Tibial nerve (tissue), 4 donors: Measurements from ENCODE around the gene ETV1. TPM values are rescaled to one million over a fixed set of nuclear protein-coding genes. Genes with fewer than 3 reads are reported as not detected.

Experiments
- DNase-seq, 2 donors: peaks; one replicate each; pipeline ENCODE4 v3.0.0-alpha.2; 2019; ENCODE audit warnings: low spot score in 2 of 2
- H3K27ac ChIP-seq, 4 donors: fragments of 200-600 bp; sonication (generic) in 3 of 4; one replicate each; pipeline ENCODE4 v1.5.1; 2017 to 2019; ENCODE audit warnings: mild to moderate bottlenecking in 1 of 4
- H3K27me3 ChIP-seq, 2 donors: fragments of 200-600 bp; sonication (generic) in 1 of 2; one replicate each; pipeline versions ENCODE4 v1.5.1 to v1.6.0; 2017 to 2019
- H3K36me3 ChIP-seq, 3 donors: fragments of 200-600 bp; sonication (generic); one replicate each; pipeline ENCODE4 v1.5.1; 2018 to 2019
- H3K4me1 ChIP-seq, 4 donors: fragments of 200-600 bp; sonication (generic) in 3 of 4; one replicate each; pipeline ENCODE4 v1.5.1; 2017 to 2019
- H3K4me3 ChIP-seq, 4 donors: fragments of 200-600 bp; sonication (generic) in 3 of 4; one replicate each; pipeline ENCODE4 v1.5.1; 2017 to 2019; ENCODE audit warnings: mild to moderate bottlenecking in 1 of 4, moderate library complexity in 1 of 4
- H3K9me3 ChIP-seq, 4 donors: fragments of 200-600 bp; sonication (generic) in 3 of 4; one replicate each; pipeline ENCODE4 v1.5.1; 2017 to 2019
- EP300 ChIP-seq, 2 donors: sonication (generic); formaldehyde crosslinking; IDR thresholded peaks; one replicate each; pipeline ENCODE4 v1.6.1; 2017; ENCODE audit warnings: antibody characterized with exemption in 2 of 2, mild to moderate bottlenecking in 1 of 2
- POLR2A ChIP-seq, 2 donors: fragments of 450-650 bp; IDR thresholded peaks; one replicate each; pipeline ENCODE4 v1.6.1; 2017; ENCODE audit warnings: antibody characterized with exemption in 2 of 2, mild to moderate bottlenecking in 2 of 2, moderate library complexity in 2 of 2
- WGBS, 2 donors: methylation state at CpG; one replicate each; pipeline ENCODE4 v1.1.5; 2018; 5-methylcytosine and 5-hydroxymethylcytosine counted together
- total RNA-seq, 4 donors: library from RNA; depleted of rRNA; stranded (reverse); fragments of >200 nt; gene quantifications; one replicate each; pipeline ENCODE4 v1.1.0, GENCODE V29; 2016
- TF ChIP-seq, protein P1 (sequence below), 5 experiments: fragments of 200-600 bp in 3 of 5; fragments of 450-650 bp in 2 of 5; sonication (generic) in 3 of 5; IDR thresholded peaks; one replicate each; pipeline ENCODE4 v1.5.1; 2016 to 2019; ENCODE audit warnings: antibody characterized with exemption in 5 of 5, mild to moderate bottlenecking in 3 of 5, moderate library complexity in 2 of 5

ETV1 gene
- total RNA-seq: 10 to 100 TPM in 3 of 4 donors, 1 to 10 TPM in 1; 8.4 to 13.3 (median 10.5) TPM

GRCh38 chr7:13989126-13989948 is at the start of gene ETV1:
ETV1 (minus strand) TSS chr7:13989666; CDS start chr7:13989052, 614 bp downstream.
- peak; percentile 51 to 53 for DNase-seq
- peak within 1 kb of the TSS; percentile 52 to 73 (median 63) for H3K4me3 ChIP-seq
- 0% methylated on average over 38 of the region's 38 CpGs for WGBS, 2 donors
- H3K4me1 ChIP-seq: peaks cover 0 to 19% (median 3%) of the 10 kb centered on the region in 4 donors
- no peaks in the 10 kb centered on the region for H3K36me3 ChIP-seq
- H3K27ac ChIP-seq: peak within 1 kb of the TSS; percentile 70 to 96 (median 88)
- TF ChIP-seq EP300 (IDR thresholded peaks at IDR 0.05): peak in 1 of 2 donors; percentile 35
- TF ChIP-seq POLR2A (IDR thresholded peaks at IDR 0.05): peak in 1 of 2 donors; percentile 19
- TF ChIP-seq, protein P1, sequence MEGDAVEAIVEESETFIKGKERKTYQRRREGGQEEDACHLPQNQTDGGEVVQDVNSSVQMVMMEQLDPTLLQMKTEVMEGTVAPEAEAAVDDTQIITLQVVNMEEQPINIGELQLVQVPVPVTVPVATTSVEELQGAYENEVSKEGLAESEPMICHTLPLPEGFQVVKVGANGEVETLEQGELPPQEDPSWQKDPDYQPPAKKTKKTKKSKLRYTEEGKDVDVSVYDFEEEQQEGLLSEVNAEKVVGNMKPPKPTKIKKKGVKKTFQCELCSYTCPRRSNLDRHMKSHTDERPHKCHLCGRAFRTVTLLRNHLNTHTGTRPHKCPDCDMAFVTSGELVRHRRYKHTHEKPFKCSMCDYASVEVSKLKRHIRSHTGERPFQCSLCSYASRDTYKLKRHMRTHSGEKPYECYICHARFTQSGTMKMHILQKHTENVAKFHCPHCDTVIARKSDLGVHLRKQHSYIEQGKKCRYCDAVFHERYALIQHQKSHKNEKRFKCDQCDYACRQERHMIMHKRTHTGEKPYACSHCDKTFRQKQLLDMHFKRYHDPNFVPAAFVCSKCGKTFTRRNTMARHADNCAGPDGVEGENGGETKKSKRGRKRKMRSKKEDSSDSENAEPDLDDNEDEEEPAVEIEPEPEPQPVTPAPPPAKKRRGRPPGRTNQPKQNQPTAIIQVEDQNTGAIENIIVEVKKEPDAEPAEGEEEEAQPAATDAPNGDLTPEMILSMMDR (IDR thresholded peaks at IDR 0.05): peak in 4 of 5 experiments; percentile 6 to 43 (median 38)
- H3K9me3 ChIP-seq: no peaks in the 10 kb centered on the region
- no peaks in the 10 kb centered on the region for H3K27me3 ChIP-seq

DNA sequence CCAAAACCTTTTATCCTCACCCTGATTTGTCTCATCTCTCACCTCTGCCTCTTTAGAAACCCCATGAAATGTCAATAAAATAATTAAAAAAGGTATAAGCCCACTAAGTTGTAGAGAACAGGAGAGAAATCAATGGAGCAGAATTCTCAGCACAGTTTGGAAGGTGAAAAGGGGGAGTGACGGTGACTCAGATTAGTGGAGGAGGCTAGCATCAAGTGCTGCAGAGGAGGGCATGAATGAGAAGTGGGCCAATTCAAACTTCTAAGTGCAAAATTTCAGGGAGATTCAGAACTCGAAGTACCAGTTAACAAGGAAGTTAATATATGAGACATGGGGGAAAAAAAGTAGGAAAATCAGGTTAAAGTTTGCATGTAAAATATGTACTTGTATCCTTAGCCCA is 34.9 kb upstream of the ETV1 start:
- WGBS, 2 donors: 84 to 96% methylated on average over 2 of the region's 2 CpGs

DNA sequence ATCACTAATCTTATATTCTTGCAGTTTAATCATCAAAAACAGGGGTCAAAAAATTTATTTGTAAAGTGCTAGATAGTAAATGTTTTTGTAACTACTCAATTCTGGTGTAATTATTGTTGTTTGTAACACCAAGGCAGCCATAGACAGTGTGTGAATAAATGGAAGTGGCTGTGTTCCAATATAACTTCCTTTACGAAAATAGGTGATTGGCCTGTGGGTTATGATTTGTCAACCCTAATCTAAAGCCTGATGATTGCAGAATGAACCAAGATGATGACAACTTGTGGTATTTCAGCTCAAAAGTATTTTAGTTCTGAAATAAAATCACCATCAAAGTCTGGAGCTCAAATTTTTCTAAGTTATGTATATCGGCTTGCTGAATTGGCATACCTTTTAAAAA is 34.4 kb upstream of the ETV1 start:
- DNase-seq: no peak
- Histone ChIP-seq H3K4me1 (no peaks in the 10 kb centered on the region), H3K4me3 (no peak overlapping the region), H3K36me3 (no peaks in the 10 kb centered on the region), H3K9me3 (no peaks in the 10 kb centered on the region), H3K27ac (no peak overlapping the region), H3K27me3 (no peaks in the 10 kb centered on the region)
- no peak for TF ChIP-seq EP300 (IDR thresholded peaks at IDR 0.05)
- TF ChIP-seq POLR2A (IDR thresholded peaks at IDR 0.05): no peak
- TF ChIP-seq, protein P1 (IDR thresholded peaks at IDR 0.05): no peak
- whole genome bisulfite sequencing, 2 donors: 78 to 81% methylated on average over 2 of the region's 2 CpGs

More for the DNA sequence above, 34.9 kb upstream of the ETV1 start:
- H3K4me3 ChIP-seq: no peak overlapping the region
- H3K27me3 ChIP-seq: no peaks in the 10 kb centered on the region
- DNase-seq: no peak
- H3K4me1 ChIP-seq: no peaks in the 10 kb centered on the region
- H3K36me3 ChIP-seq: no peaks in the 10 kb centered on the region
- no peaks in the 10 kb centered on the region for H3K9me3 ChIP-seq
- TF ChIP-seq, protein P1 (IDR thresholded peaks at IDR 0.05): no peak
- no peak for TF ChIP-seq EP300 (IDR thresholded peaks at IDR 0.05)
- no peak for TF ChIP-seq POLR2A (IDR thresholded peaks at IDR 0.05)
- no peak overlapping the region for H3K27ac ChIP-seq

DNA sequence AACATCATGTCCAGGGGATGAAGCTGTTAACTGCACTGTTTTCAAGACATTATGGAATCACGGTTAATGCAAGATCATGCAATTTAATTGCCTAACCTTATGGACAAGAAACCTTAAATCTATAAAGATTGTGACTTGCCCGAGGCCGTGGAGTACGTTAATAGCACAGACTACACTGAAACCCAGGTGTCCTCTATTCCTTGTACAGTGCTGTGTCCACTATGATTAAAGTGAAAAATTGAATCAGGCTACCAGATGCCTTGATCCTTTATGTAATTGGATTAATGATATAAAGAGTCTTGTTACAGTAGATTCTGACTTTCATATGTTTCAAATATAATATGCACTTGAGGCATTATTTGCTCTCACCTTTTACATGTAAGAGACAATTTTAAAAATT is 33.9 kb upstream of the ETV1 start:
- TF ChIP-seq POLR2A (IDR thresholded peaks at IDR 0.05) (no peak), EP300 (IDR thresholded peaks at IDR 0.05) (no peak)
- TF ChIP-seq, protein P1 (IDR thresholded peaks at IDR 0.05): no peak
- no peaks in the 10 kb centered on the region for H3K36me3 ChIP-seq
- H3K27ac ChIP-seq: no peak overlapping the region
- no peak for DNase-seq
- H3K9me3 ChIP-seq: no peaks in the 10 kb centered on the region
- H3K4me1 ChIP-seq: no peaks in the 10 kb centered on the region
- H3K4me3 ChIP-seq: no peak overlapping the region
- no peaks in the 10 kb centered on the region for H3K27me3 ChIP-seq
- WGBS, 2 donors: 85 to 88% methylated on average over 4 of the region's 4 CpGs

GRCh38 chr7:14021069-14021468 is 31.6 kb upstream of the ETV1 start:
- no peaks in the 10 kb centered on the region for H3K4me1 ChIP-seq
- no peaks in the 10 kb centered on the region for H3K36me3 ChIP-seq
- no peaks in the 10 kb centered on the region for H3K9me3 ChIP-seq
- WGBS, 2 donors: 39 to 53% methylated on average over 3 of the region's 3 CpGs
- H3K4me3 ChIP-seq: no peak overlapping the region
- DNase-seq: no peak
- H3K27ac ChIP-seq: no peak overlapping the region
- TF ChIP-seq EP300 (IDR thresholded peaks at IDR 0.05) (no peak), POLR2A (IDR thresholded peaks at IDR 0.05) (no peak)
- TF ChIP-seq, protein P1 (IDR thresholded peaks at IDR 0.05): no peak
- no peaks in the 10 kb centered on the region for H3K27me3 ChIP-seq
